H9 (cell line): ENCODE measurements around the gene LRRC74B. TPM values are rescaled to one million over a fixed set of nuclear protein-coding genes. Genes with fewer than 3 reads are reported as not detected.

Source experiments
- DNase-seq: peaks from one replicate; pipeline ENCODE4 v3.0.0-alpha.2; 2017
- H2AFZ ChIP-seq: one replicate; pipeline ENCODE4 v1.6.1; 2013; ENCODE audit warnings: mild to moderate bottlenecking, low read length, control low read depth, moderate library complexity
- H2AK5ac ChIP-seq: 2 replicates; pipeline ENCODE4 v1.6.1; 2013; ENCODE audit warnings: low read length, control low read depth, mixed read lengths; ENCODE audit not compliant: insufficient read length
- H2BK120ac ChIP-seq: one replicate; pipeline ENCODE4 v1.6.1; 2013; ENCODE audit warnings: low read depth, mild to moderate bottlenecking, low read length, control low read depth, inconsistent platforms; ENCODE audit not compliant: poor library complexity, severe bottlenecking
- H2BK12ac ChIP-seq: 2 replicates; pipeline ENCODE4 v1.6.1; 2013; ENCODE audit warnings: low read length, control low read depth, mixed read lengths, low read depth; ENCODE audit not compliant: insufficient read length
- H2BK15ac ChIP-seq: 2 replicates; pipeline ENCODE4 v1.6.1; 2013; ENCODE audit warnings: low read depth, low read length, control low read depth
- H2BK20ac ChIP-seq: one replicate; pipeline ENCODE4 v1.6.1; 2013; ENCODE audit warnings: low read depth, mild to moderate bottlenecking, low read length, control low read depth, inconsistent platforms; ENCODE audit not compliant: poor library complexity, severe bottlenecking
- H2BK5ac ChIP-seq: 2 replicates; pipeline ENCODE4 v1.6.1; 2013; ENCODE audit warnings: low read length, control low read depth, mixed read lengths; ENCODE audit not compliant: insufficient read length
- H3K14ac ChIP-seq: 2 replicates; pipeline ENCODE4 v1.6.1; 2013; ENCODE audit warnings: low read length, control low read depth; ENCODE audit not compliant: insufficient read depth
- H3K18ac ChIP-seq: 2 replicates; pipeline ENCODE4 v1.6.1; 2013; ENCODE audit warnings: low read depth, mild to moderate bottlenecking, mixed read lengths, low read length, control low read depth; ENCODE audit not compliant: insufficient read length
- H3K23ac ChIP-seq: 2 replicates; pipeline ENCODE4 v1.6.1; 2013; ENCODE audit warnings: low read length, control low read depth, mixed read lengths, low read depth; ENCODE audit not compliant: insufficient read length
- H3K23me2 ChIP-seq: 2 replicates; pipeline ENCODE4 v1.6.1; 2013; ENCODE audit warnings: low read depth, mild to moderate bottlenecking, mixed read lengths, low read length, control low read depth; ENCODE audit not compliant: insufficient read length, poor library complexity, severe bottlenecking
- H3K27ac ChIP-seq: 2 replicates; pipeline ENCODE4 v1.5.1; 2013; ENCODE audit warnings: low read length, control low read depth, mixed read lengths, low read depth; ENCODE audit not compliant: insufficient read length
- H3K27me3 ChIP-seq: 2 replicates; pipeline ENCODE4 v1.6.1; 2013; ENCODE audit warnings: low read length, control low read depth, inconsistent platforms; ENCODE audit not compliant: insufficient read depth
- H3K4ac ChIP-seq: 2 replicates; pipeline ENCODE4 v1.6.1; 2013; ENCODE audit warnings: low read depth, mild to moderate bottlenecking, control low read depth, inconsistent platforms, low read length, moderate library complexity
- H3K4me1 ChIP-seq: 2 replicates; pipeline ENCODE4 v1.6.1; 2013; ENCODE audit warnings: low read length, control low read depth, inconsistent platforms; ENCODE audit not compliant: insufficient read depth
- H3K4me2 ChIP-seq: 2 replicates; pipeline ENCODE4 v1.6.1; 2013; ENCODE audit warnings: low read length, control low read depth, mixed read lengths; ENCODE audit not compliant: insufficient read length, insufficient read depth
- H3K56ac ChIP-seq: 2 replicates; pipeline ENCODE4 v1.6.1; 2013; ENCODE audit warnings: low read depth, mild to moderate bottlenecking, mixed read lengths, low read length, control low read depth; ENCODE audit not compliant: insufficient read length
- H3K79me1 ChIP-seq: 2 replicates; pipeline ENCODE4 v1.6.1; 2013; ENCODE audit warnings: low read depth, mild to moderate bottlenecking, moderate library complexity, low read length, control low read depth, inconsistent platforms; ENCODE audit not compliant: insufficient read depth, poor library complexity, severe bottlenecking
- H3K79me2 ChIP-seq: 2 replicates; pipeline ENCODE4 v1.6.1; 2013; ENCODE audit warnings: low read length, control low read depth, inconsistent platforms; ENCODE audit not compliant: insufficient read depth
- H3K9ac ChIP-seq: 2 replicates; pipeline ENCODE4 v1.6.1; 2013; ENCODE audit warnings: low read length, control low read depth, mixed read lengths; ENCODE audit not compliant: insufficient read length; ENCODE audit errors: extremely low read depth
- H3K9me3 ChIP-seq: one replicate; pipeline ENCODE4 v1.6.1; 2013; ENCODE audit warnings: low read depth, low read length, inconsistent platforms; ENCODE audit not compliant: control insufficient read depth
- H3T11ph ChIP-seq: one replicate; pipeline ENCODE4 v1.6.1; 2013; ENCODE audit warnings: mild to moderate bottlenecking, low read length, control low read depth, inconsistent platforms
- H4K20me1 ChIP-seq: one replicate; pipeline ENCODE4 v1.6.1; 2013; ENCODE audit not compliant: control insufficient read depth, insufficient read length, insufficient read depth
- H4K5ac ChIP-seq: 2 replicates; pipeline ENCODE4 v1.6.1; 2013; ENCODE audit warnings: low read depth, mild to moderate bottlenecking, mixed read lengths, low read length, control low read depth; ENCODE audit not compliant: insufficient read length
- H4K8ac ChIP-seq: replicated peaks from 2 replicates; pipeline ENCODE4 v1.6.1; 2013; ENCODE audit warnings: low read length, control low read depth, mixed read lengths, low read depth; ENCODE audit not compliant: insufficient read length
- H4K91ac ChIP-seq: 2 replicates; pipeline ENCODE4 v1.6.1; 2013; ENCODE audit warnings: low read depth, mild to moderate bottlenecking, moderate library complexity, mixed read lengths, low read length, control low read depth; ENCODE audit not compliant: insufficient read length
- H3K27ac Mint-ChIP-seq, 3 experiments: 2 replicates in 2 of 3; 3 replicates in 1 of 3; pipeline ENCODE4 v1.8.0; 2020 to 2021; ENCODE audit warnings: mixed read lengths in 3 of 3, mild to moderate bottlenecking in 1 of 3, moderate library complexity in 1 of 3
- H3K27me3 Mint-ChIP-seq: 2 replicates; pipeline ENCODE4 v1.8.0; 2021; ENCODE audit warnings: low read depth, mild to moderate bottlenecking, moderate library complexity, mixed read lengths
- H3K36me3 Mint-ChIP-seq, 3 experiments: 2 replicates in 2 of 3; 3 replicates in 1 of 3; pipeline ENCODE4 v1.8.0; 2020 to 2021; ENCODE audit warnings: low read depth in 3 of 3, mixed read lengths in 3 of 3; ENCODE audit not compliant: insufficient read depth in 1 of 3
- H3K4me1 Mint-ChIP-seq, 2 experiments: 2 replicates each; pipeline ENCODE4 v1.8.0; 2020; ENCODE audit warnings: mixed read lengths in 2 of 2
- H3K4me3 Mint-ChIP-seq, 2 experiments: 2 replicates in 1 of 2; 3 replicates in 1 of 2; pipeline ENCODE4 v1.8.0; 2020 to 2021; ENCODE audit warnings: mild to moderate bottlenecking in 2 of 2, mixed read lengths in 2 of 2, moderate library complexity in 1 of 2
- H3K9me3 Mint-ChIP-seq, 2 experiments: 2 replicates in 1 of 2; 3 replicates in 1 of 2; pipeline ENCODE4 v1.8.0; 2020; ENCODE audit warnings: mild to moderate bottlenecking in 2 of 2, mixed read lengths in 2 of 2, moderate library complexity in 1 of 2
- WGBS: extraction: QIAGEN DNeasy Blood & Tissue Kit; methylation state at CpG from one replicate; pipeline ENCODE4 v1.1.7; 2013; ENCODE audit warnings: missing lambda C conversion rate, low lambda C conversion rate, mixed read lengths; ENCODE audit not compliant: insufficient read length; ENCODE audit errors: extremely low coverage; 5-methylcytosine and 5-hydroxymethylcytosine counted together
- total RNA-seq: library from RNA; stranded (reverse); gene quantifications from 2 replicates; pipeline ENCODE4 v1.2.1, GENCODE V29; 2021
- TF ChIP-seq, protein P1 (sequence below): fragments of 200-600 bp; sonication (generic); conservative IDR thresholded peaks from 3 replicates; pipeline ENCODE4 v1.8.0; 2021; ENCODE audit warnings: antibody characterized with exemption, mild to moderate bottlenecking

Gene LRRC74B
- total RNA-seq, 1 experiment from 2014 or later, result not detected

DNA sequence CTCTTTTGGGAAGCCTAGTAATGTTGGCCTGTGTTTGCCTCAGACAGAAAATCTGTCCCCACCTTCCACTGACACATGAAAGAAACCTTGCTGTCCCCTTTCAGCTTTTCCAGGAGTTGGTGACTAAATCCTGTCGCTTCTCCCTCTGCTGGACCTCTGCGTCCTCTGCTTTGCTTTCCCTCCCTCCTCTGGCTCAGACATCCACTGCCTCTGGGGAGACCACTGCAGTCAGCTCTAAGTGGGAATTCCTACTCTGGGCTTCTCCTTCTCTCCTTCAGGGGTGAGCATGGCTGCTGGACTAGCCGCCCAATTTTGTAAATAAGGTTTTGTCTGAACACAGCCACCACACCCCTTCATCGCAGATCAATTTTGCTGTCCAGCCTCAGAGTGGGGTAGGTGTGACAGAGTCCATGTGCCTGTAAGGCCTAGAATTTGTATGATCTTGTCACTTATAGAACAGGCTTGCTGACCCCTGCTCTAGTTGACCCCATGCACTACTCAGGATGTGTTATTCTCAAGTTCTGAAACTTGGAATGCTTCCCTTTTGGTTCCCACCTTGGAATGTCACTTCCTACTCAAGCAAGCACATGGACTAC, 23.0 kb downstream of the LRRC74B start:
- no peak overlapping the region for H3T11ph ChIP-seq
- no peaks in the 10 kb centered on the region for H3K27me3 ChIP-seq
- H4K5ac ChIP-seq, result no peak overlapping the region
- no peak overlapping the region for H3K14ac ChIP-seq
- H3K9me3 Mint-ChIP-seq, result peaks cover 0 to 2% of the 10 kb centered on the region in 2 experiments; a peak in 1 of 5 replicates
- H2BK120ac ChIP-seq, result no peak overlapping the region
- H3K4me1 Mint-ChIP-seq, result no peaks in the 10 kb centered on the region
- no peak overlapping the region for H4K8ac ChIP-seq
- H4K91ac ChIP-seq, result no peak overlapping the region
- no peaks in the 10 kb centered on the region for H3K4me1 ChIP-seq
- H2BK15ac ChIP-seq, result no peak overlapping the region
- H3K79me2 ChIP-seq, result no peaks in the 10 kb centered on the region
- no peak overlapping the region for H3K4ac ChIP-seq
- no peak for DNase-seq
- H3K27ac Mint-ChIP-seq, result no peak overlapping the region
- H3K9me3 ChIP-seq, result no peaks in the 10 kb centered on the region
- H2BK5ac ChIP-seq, result no peak overlapping the region
- no peak overlapping the region for H2AFZ ChIP-seq
- H3K27me3 Mint-ChIP-seq, result peaks cover 14% of the 10 kb centered on the region
- no peak overlapping the region for H3K4me3 Mint-ChIP-seq
- TF ChIP-seq, protein P1, sequence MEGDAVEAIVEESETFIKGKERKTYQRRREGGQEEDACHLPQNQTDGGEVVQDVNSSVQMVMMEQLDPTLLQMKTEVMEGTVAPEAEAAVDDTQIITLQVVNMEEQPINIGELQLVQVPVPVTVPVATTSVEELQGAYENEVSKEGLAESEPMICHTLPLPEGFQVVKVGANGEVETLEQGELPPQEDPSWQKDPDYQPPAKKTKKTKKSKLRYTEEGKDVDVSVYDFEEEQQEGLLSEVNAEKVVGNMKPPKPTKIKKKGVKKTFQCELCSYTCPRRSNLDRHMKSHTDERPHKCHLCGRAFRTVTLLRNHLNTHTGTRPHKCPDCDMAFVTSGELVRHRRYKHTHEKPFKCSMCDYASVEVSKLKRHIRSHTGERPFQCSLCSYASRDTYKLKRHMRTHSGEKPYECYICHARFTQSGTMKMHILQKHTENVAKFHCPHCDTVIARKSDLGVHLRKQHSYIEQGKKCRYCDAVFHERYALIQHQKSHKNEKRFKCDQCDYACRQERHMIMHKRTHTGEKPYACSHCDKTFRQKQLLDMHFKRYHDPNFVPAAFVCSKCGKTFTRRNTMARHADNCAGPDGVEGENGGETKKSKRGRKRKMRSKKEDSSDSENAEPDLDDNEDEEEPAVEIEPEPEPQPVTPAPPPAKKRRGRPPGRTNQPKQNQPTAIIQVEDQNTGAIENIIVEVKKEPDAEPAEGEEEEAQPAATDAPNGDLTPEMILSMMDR, result no peak; the same call in 2 of the 3 replicates
- no CpG with 5 or more reads among the region's 4 CpGs for WGBS
- no peak overlapping the region for H3K4me2 ChIP-seq
- no peaks in the 10 kb centered on the region for H4K20me1 ChIP-seq
- no peak overlapping the region for H2BK12ac ChIP-seq
- no peaks in the 10 kb centered on the region; a peak in 1 of 7 replicates for H3K36me3 Mint-ChIP-seq
- H3K9ac ChIP-seq, result no peak overlapping the region
- H3K79me1 ChIP-seq, result no peaks in the 10 kb centered on the region
- H2AK5ac ChIP-seq, result no peak overlapping the region
- no peak overlapping the region for H3K27ac ChIP-seq
- H3K18ac ChIP-seq, result no peak overlapping the region
- no peaks in the 10 kb centered on the region for H3K23me2 ChIP-seq
- H2BK20ac ChIP-seq, result no peak overlapping the region
- H3K56ac ChIP-seq, result no peak overlapping the region
- H3K23ac ChIP-seq, result no peak overlapping the region
